CD4-positive, alpha-beta T cell (primary cell): Measurements from ENCODE around the gene SIGLEC6. TPM values are rescaled to one million over a fixed set of nuclear protein-coding genes. Genes with fewer than 3 reads are reported as not detected.
A peak's percentile ranks its signal among the peaks of the same experiment; 100 is the strongest.

Experiments
- ATAC-seq: fragments of 200-7000 bp; cut with Tn5 transposase; one replicate; pipeline ENCODE4 v1.10.0; 2022; ENCODE audit warnings: mild to moderate bottlenecking; ENCODE audit not compliant: poor library complexity
- CTCF ChIA-PET: fragments of 350-600 bp; sonication (Branson Sonifier 250); formaldehyde crosslinking; loops from one replicate; lab custom pipeline; 2021; ENCODE audit warnings: antibody characterized with exemption, inconsistent platforms; lab: Charles Lee
- POLR2A ChIA-PET: fragments of 350-600 bp; sonication (Branson Sonifier 250); formaldehyde crosslinking; loops from one replicate; lab custom pipeline; 2021; ENCODE audit warnings: antibody characterized with exemption, inconsistent platforms; lab: Charles Lee
- DNase-seq, 14 experiments: peaks; one replicate each; pipeline ENCODE4 v3.0.0-alpha.2; 2013 to 2020; ENCODE audit warnings: mixed read lengths in 2 of 14
- H3K27ac ChIP-seq, 2 donors: one replicate each; pipeline versions ENCODE4 v1.5.1 to v1.7.0; 2013; ENCODE audit warnings: low read length in 2 of 2, low read depth in 1 of 2, mild to moderate bottlenecking in 1 of 2
- H3K27me3 ChIP-seq, 2 experiments: 1 replicate in 1 of 2; 2 replicates in 1 of 2; pipeline versions ENCODE4 v1.6.1 to v1.7.0; 2013; ENCODE audit warnings: low read length in 2 of 2, control low read depth in 1 of 2, mild to moderate bottlenecking in 1 of 2, moderate library complexity in 1 of 2; ENCODE audit not compliant: insufficient read depth in 2 of 2, control insufficient read depth in 1 of 2
- H3K36me3 ChIP-seq: one replicate; pipeline ENCODE4 v1.6.1; 2013; ENCODE audit warnings: low read length, control low read depth; ENCODE audit not compliant: insufficient read depth
- H3K4me1 ChIP-seq: one replicate; pipeline ENCODE4 v1.6.1; 2013; ENCODE audit warnings: low read length, control low read depth; ENCODE audit not compliant: insufficient read depth
- H3K4me3 ChIP-seq: one replicate; pipeline ENCODE4 v1.5.1; 2013; ENCODE audit warnings: mild to moderate bottlenecking, low read length, moderate library complexity
- H3K9me3 ChIP-seq, 2 experiments: 1 replicate in 1 of 2; 2 replicates in 1 of 2; pipeline versions ENCODE4 v1.6.1 to v1.7.0; 2013; ENCODE audit warnings: low read length in 2 of 2, mild to moderate bottlenecking in 2 of 2, control low read depth in 1 of 2, moderate library complexity in 1 of 2; ENCODE audit not compliant: control insufficient read depth in 1 of 2, insufficient read depth in 1 of 2
- H3K27ac Mint-ChIP-seq: one replicate; pipeline ENCODE4 v1.8.0; 2020; ENCODE audit warnings: mixed read lengths
- H3K27me3 Mint-ChIP-seq: one replicate; pipeline ENCODE4 v1.8.0; 2021; ENCODE audit warnings: mixed read lengths
- H3K36me3 Mint-ChIP-seq: one replicate; pipeline ENCODE4 v1.8.0; 2021; ENCODE audit warnings: low read depth, mixed read lengths
- H3K4me1 Mint-ChIP-seq: one replicate; pipeline ENCODE4 v1.8.0; 2021; ENCODE audit warnings: low read depth, mixed read lengths
- H3K4me3 Mint-ChIP-seq: one replicate; pipeline ENCODE4 v1.8.0; 2020; ENCODE audit warnings: mild to moderate bottlenecking, mixed read lengths
- H3K9me3 Mint-ChIP-seq: one replicate; pipeline ENCODE4 v1.8.0; 2020; ENCODE audit warnings: mixed read lengths
- CTCF ChIP-seq: fragments of 200-600 bp; IDR thresholded peaks from one replicate; pipeline ENCODE4 v1.8.0; 2022; ENCODE audit warnings: antibody characterized with exemption, mild to moderate bottlenecking
- intact Hi-C, 2 experiments: fragments of 100-400 bp; cut with DNase I in 1 of 2; cut with micrococcal nuclease in 1 of 2; formaldehyde crosslinking; loops; one replicate each; pipeline versions ENCODE4 v1.15.1 to v1.9.0; 2023 to 2025; cut with DNase I, micrococcal nuclease
- polyA plus RNA-seq, 2 donors: library from polyadenylated mRNA; unstranded; fragments of 120-200 nt; gene quantifications; one replicate each; pipeline ENCODE4 v1.2.1, GENCODE V29; 2013
- total RNA-seq, 174 experiments: library from RNA in 2 of 174; stranded (reverse) in 2 of 174; gene quantifications; one replicate each; pipeline ENCODE4 v1.2.3 and lab custom pipeline; 2021 to 2026

SIGLEC6 gene
- total RNA-seq (under 1 TPM; 0.14 to 0.36 TPM), total RNA-seq (lab: John Stamatoyannopoulos, UW) (0 to 5.1 (median 0.14) reads per million in 172 experiments)
- polyA plus RNA-seq (2013, experiment 1 of 2) = 1.3 TPM
- polyA plus RNA-seq (2013, experiment 2 of 2) = 0.73 TPM

GRCh38 chr19:51531349-51532315 lies at the start of gene SIGLEC6:
SIGLEC6 (minus strand) TSS chr19:51531670; CDS start chr19:51531648, 22 bp downstream.
- Mint-ChIP-seq H3K27ac (no peak within 1 kb of the TSS), H3K4me1 (no peaks in the 10 kb centered on the region), H3K27me3 (peaks cover 80% of the 10 kb centered on the region), H3K4me3 (no peak within 1 kb of the TSS), H3K9me3 (peaks cover 4% of the 10 kb centered on the region), H3K36me3 (no peaks in the 10 kb centered on the region)
- ChIA-PET CTCF (no interaction called here), POLR2A (no interaction called here)
- TF ChIP-seq CTCF = no peak
- DNase-seq (peak in 4 of 14 experiments; percentile 5 to 65 (median 50)), ATAC-seq (peak; percentile 52)
- peaks cover 5% of the 10 kb centered on the region for H3K4me1 ChIP-seq
- H3K9me3 ChIP-seq = peaks cover 0 to 12% of the 10 kb centered on the region in 2 experiments
- peaks cover 8 to 22% of the 10 kb centered on the region in 2 experiments for H3K27me3 ChIP-seq
- H3K27ac ChIP-seq = no peak within 1 kb of the TSS
- no peaks in the 10 kb centered on the region for H3K36me3 ChIP-seq
- intact Hi-C loops = no loop called here
- no peak within 1 kb of the TSS for H3K4me3 ChIP-seq

GRCh38 chr19:51576850-51577249 lies 45.4 kb upstream of the SIGLEC6 start:
- intact Hi-C loops = no loop called here
- H3K4me1 ChIP-seq = peaks cover 8% of the 10 kb centered on the region
- POLR2A ChIA-PET = no interaction called here
- CTCF ChIA-PET = no interaction called here
- peaks cover 28% of the 10 kb centered on the region for H3K36me3 ChIP-seq
- no peak overlapping the region for H3K27ac Mint-ChIP-seq
- no peaks in the 10 kb centered on the region for H3K9me3 Mint-ChIP-seq
- H3K27me3 Mint-ChIP-seq = no peaks in the 10 kb centered on the region
- peaks cover 73% of the 10 kb centered on the region for H3K36me3 Mint-ChIP-seq
- H3K27ac ChIP-seq = no peak overlapping the region
- no peak for DNase-seq
- H3K4me3 Mint-ChIP-seq = no peak overlapping the region
- ATAC-seq = no peak
- no peak for TF ChIP-seq CTCF
- no peak overlapping the region for H3K4me3 ChIP-seq
- no peaks in the 10 kb centered on the region for H3K27me3 ChIP-seq
- H3K9me3 ChIP-seq = no peaks in the 10 kb centered on the region
- H3K4me1 Mint-ChIP-seq = peaks cover 20% of the 10 kb centered on the region

- POLR2A ChIA-PET = no interaction called here
These were observed 41.9 kb upstream of the SIGLEC6 start for GRCh38 chr19:51573331-51573730.

More at GRCh38 chr19:51573331-51573730, 41.9 kb upstream of the SIGLEC6 start:
- peaks cover 20% of the 10 kb centered on the region for H3K36me3 ChIP-seq
- intact Hi-C loops = loop anchor here in 1 of 2 experiments (5.0 kb wide), 1 partner anchor 129 kb away; no protein-coding TSS in a partner anchor
- TF ChIP-seq CTCF = no peak
- Mint-ChIP-seq H3K4me1 (peaks cover 35% of the 10 kb centered on the region), H3K27ac (no peak overlapping the region), H3K36me3 (peaks cover 50% of the 10 kb centered on the region), H3K9me3 (no peaks in the 10 kb centered on the region), H3K4me3 (peak overlapping the region; percentile 54), H3K27me3 (no peaks in the 10 kb centered on the region)
- no peaks in the 10 kb centered on the region for H3K27me3 ChIP-seq
- H3K27ac ChIP-seq = no peak overlapping the region
- CTCF ChIA-PET = interaction anchor here (0.6 kb wide), 1 partner anchor 136 kb away, joined by 3 read pairs; no protein-coding TSS in a partner anchor
- DNase-seq (no peak), ATAC-seq (no peak)
- H3K4me1 ChIP-seq = peaks cover 16% of the 10 kb centered on the region
- no peak overlapping the region for H3K4me3 ChIP-seq
- no peaks in the 10 kb centered on the region for H3K9me3 ChIP-seq
